Measurements from ENCODE around the gene CAMTA1. TPM values are rescaled to one million over a fixed set of nuclear protein-coding genes. Genes with fewer than 3 reads are reported as not detected.

The CAMTA1 gene
- polyA plus RNA-seq, 1 donor (not counting 4 experiments of a cell fraction or from before 2014, with no cell fraction given): 51.4 TPM

GRCh38 chr1:6957341-6957740 is 172.1 kb downstream of the CAMTA1 start:
- no peak overlapping the region for H2AFZ ChIP-seq (ENCODE audit: control insufficient read depth, low read length)
- H3K9ac ChIP-seq (ENCODE audit: control insufficient read depth, extremely low read depth, insufficient read depth, low read length): no peak overlapping the region
- dilution Hi-C loops (cut with MboI; ENCODE audit: extremely low pct_ligation_motif_present, low sequenced_read_pairs): no loop called here
- H3K9me1 ChIP-seq (ENCODE audit: control insufficient read depth, extremely low read depth, insufficient read depth, low read length): no peaks in the 10 kb centered on the region
- no peak for FAIRE-seq
- H3K27ac ChIP-seq (ENCODE audit: control insufficient read depth, insufficient read depth, low read length): no peak overlapping the region
- no peaks in the 10 kb centered on the region for H3K9me3 ChIP-seq (ENCODE audit: control insufficient read depth, low read depth, low read length)
- no peak overlapping the region for H3K4me2 ChIP-seq (ENCODE audit: control insufficient read depth, extremely low read depth, insufficient read depth, low read depth, low read length)
- DNase-seq (ENCODE audit: low read depth, low spot score): no peak
- no peaks in the 10 kb centered on the region for H3K36me3 ChIP-seq (ENCODE audit: control insufficient read depth in 2 of 2, extremely low read depth in 1 of 2, insufficient read depth in 2 of 2, low read length in 2 of 2)
- H3K4me1 ChIP-seq (ENCODE audit: control insufficient read depth, extremely low read depth, insufficient read depth, low read length): no peaks in the 10 kb centered on the region
- TF ChIP-seq EZH2 (IDR thresholded peaks at IDR 0.05; ENCODE audit: low read length) (no peak), CTCF (optimal IDR thresholded peaks at IDR 0.05 in 1 of 3, IDR thresholded peaks at IDR 0.05 in 1 of 3, conservative IDR thresholded peaks at IDR 0.05 in 1 of 3; ENCODE audit: extremely low read depth in 1 of 3, insufficient read depth in 2 of 3, low read length in 3 of 3) (no peak)
- H3K27me3 ChIP-seq (ENCODE audit: control insufficient read depth, extremely low read depth, insufficient read depth, low read length): peaks cover 33% of the 10 kb centered on the region
- no peaks in the 10 kb centered on the region for H4K20me1 ChIP-seq (ENCODE audit: control insufficient read depth, extremely low read depth, insufficient read depth, low read length)
- no peak overlapping the region for H3K4me3 ChIP-seq (ENCODE audit: control insufficient read depth in 2 of 3, extremely low read depth in 1 of 3, insufficient read depth in 2 of 3, low read depth in 1 of 3, low read length in 3 of 3)
- H3K79me2 ChIP-seq (ENCODE audit: control insufficient read depth, insufficient read depth, low read length): no peaks in the 10 kb centered on the region

- no peak overlapping the region for H3K4me3 ChIP-seq (ENCODE audit: control insufficient read depth in 2 of 3, extremely low read depth in 1 of 3, insufficient read depth in 2 of 3, low read depth in 1 of 3, low read length in 3 of 3)
- FAIRE-seq: no peak
- H4K20me1 ChIP-seq (ENCODE audit: control insufficient read depth, extremely low read depth, insufficient read depth, low read length): no peaks in the 10 kb centered on the region
- no peak overlapping the region for H3K27ac ChIP-seq (ENCODE audit: control insufficient read depth, insufficient read depth, low read length)
- dilution Hi-C loops (cut with MboI; ENCODE audit: extremely low pct_ligation_motif_present, low sequenced_read_pairs): no loop called here
- no peaks in the 10 kb centered on the region for H3K9me3 ChIP-seq (ENCODE audit: control insufficient read depth, low read depth, low read length)
- H3K27me3 ChIP-seq (ENCODE audit: control insufficient read depth, extremely low read depth, insufficient read depth, low read length): peaks cover 32% of the 10 kb centered on the region
- TF ChIP-seq CTCF (optimal IDR thresholded peaks at IDR 0.05 in 1 of 3, IDR thresholded peaks at IDR 0.05 in 1 of 3, conservative IDR thresholded peaks at IDR 0.05 in 1 of 3; ENCODE audit: extremely low read depth in 1 of 3, insufficient read depth in 2 of 3, low read length in 3 of 3): no peak
- TF ChIP-seq EZH2 (IDR thresholded peaks at IDR 0.05; ENCODE audit: low read length): no peak
- no peak overlapping the region for H3K9ac ChIP-seq (ENCODE audit: control insufficient read depth, extremely low read depth, insufficient read depth, low read length)
- H3K36me3 ChIP-seq (ENCODE audit: control insufficient read depth in 2 of 2, extremely low read depth in 1 of 2, insufficient read depth in 2 of 2, low read length in 2 of 2): no peaks in the 10 kb centered on the region
- no peaks in the 10 kb centered on the region for H3K79me2 ChIP-seq (ENCODE audit: control insufficient read depth, insufficient read depth, low read length)
- DNase-seq (ENCODE audit: low read depth, low spot score): no peak
- no peaks in the 10 kb centered on the region for H3K4me1 ChIP-seq (ENCODE audit: control insufficient read depth, extremely low read depth, insufficient read depth, low read length)
- H2AFZ ChIP-seq (ENCODE audit: control insufficient read depth, low read length): no peak overlapping the region
- H3K4me2 ChIP-seq (ENCODE audit: control insufficient read depth, extremely low read depth, insufficient read depth, low read depth, low read length): no peak overlapping the region
- no peaks in the 10 kb centered on the region for H3K9me1 ChIP-seq (ENCODE audit: control insufficient read depth, extremely low read depth, insufficient read depth, low read length)
These were observed 173.3 kb downstream of the CAMTA1 start for GRCh38 chr1:6958407-6959030.

Data from keratinocyte (primary cell).